Right renal pelvis (tissue), 4 donors: Measurements from ENCODE around the gene PRKAG2. TPM values are rescaled to one million over a fixed set of nuclear protein-coding genes. Genes with fewer than 3 reads are reported as not detected.

Source experiments
- DNase-seq, 4 donors: peaks; one replicate each; pipeline ENCODE4 v3.0.0-alpha.2; 2013; ENCODE audit warnings: low read depth in 4 of 4, low spot score in 3 of 4, missing footprints in 1 of 4
- polyA plus RNA-seq, 4 donors: library from polyadenylated mRNA; unstranded; fragments of 120-200 nt; gene quantifications; one replicate each; pipeline ENCODE4 v1.2.1, GENCODE V29; 2013; ENCODE audit not compliant: insufficient read length in 4 of 4

The PRKAG2 gene
- polyA plus RNA-seq, 4 donors = 27.5 to 33.8 (median 30.2) TPM

DNA sequence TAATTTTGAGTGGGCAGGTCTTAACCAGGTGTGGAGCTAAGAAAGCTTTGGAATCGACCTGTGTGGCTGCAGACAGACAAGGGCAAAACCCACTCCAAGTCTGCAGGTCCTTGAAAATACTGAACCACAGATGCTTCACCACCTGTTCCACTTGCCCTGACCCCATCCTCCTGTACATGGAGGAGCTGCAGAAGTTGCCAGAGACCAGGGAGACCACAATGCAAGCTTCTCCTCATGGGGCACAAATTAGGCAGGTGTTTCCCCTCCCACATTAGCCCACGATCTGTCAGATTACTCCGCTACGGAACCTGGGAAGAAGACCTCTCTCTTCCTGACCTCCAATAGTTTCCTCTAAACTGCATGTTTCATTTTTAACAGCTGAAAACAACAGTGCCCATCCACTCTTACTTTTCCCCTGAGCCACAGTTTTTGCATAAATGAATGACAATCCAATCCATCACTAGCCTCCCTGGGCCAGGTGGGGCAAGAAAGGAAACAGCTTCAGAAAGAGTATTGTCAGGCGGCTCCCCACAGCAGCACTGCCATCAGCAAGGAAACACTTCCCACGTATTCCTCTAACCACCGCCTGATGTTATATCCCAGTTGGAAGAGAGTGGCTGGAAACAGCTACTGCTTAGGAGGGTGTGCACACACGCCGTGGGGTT lies 141.6 kb downstream of the PRKAG2 start:
- DNase-seq = no peak

- DNase-seq = no peak
Measured at GRCh38 chr7:151732834-151733592, 143.9 kb downstream of the PRKAG2 start.

DNA sequence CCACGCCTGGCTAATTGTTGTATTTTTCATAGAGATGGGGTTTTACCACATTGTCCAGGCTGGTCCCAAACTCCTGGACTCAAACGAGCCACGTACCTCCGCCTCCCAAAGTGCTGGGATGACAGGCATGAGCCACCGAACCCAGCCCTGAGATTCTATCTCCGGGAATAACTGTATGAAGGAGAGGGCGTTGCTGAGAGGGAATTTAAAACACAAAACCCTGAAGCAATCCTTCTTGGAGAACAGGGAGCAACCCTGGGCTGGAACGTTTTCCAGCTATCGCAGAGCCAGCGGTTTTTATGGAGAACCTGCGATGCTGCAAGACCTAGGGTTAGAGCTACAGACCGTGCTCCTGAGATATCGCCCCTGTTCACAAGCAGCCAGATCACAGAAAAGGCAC lies 144.6 kb downstream of the PRKAG2 start:
- no peak for DNase-seq

GRCh38 chr7:151731022-151731441 lies 145.9 kb downstream of the PRKAG2 start:
- no peak for DNase-seq

GRCh38 chr7:151730591-151730990 lies 146.3 kb downstream of the PRKAG2 start:
- no peak for DNase-seq

DNA sequence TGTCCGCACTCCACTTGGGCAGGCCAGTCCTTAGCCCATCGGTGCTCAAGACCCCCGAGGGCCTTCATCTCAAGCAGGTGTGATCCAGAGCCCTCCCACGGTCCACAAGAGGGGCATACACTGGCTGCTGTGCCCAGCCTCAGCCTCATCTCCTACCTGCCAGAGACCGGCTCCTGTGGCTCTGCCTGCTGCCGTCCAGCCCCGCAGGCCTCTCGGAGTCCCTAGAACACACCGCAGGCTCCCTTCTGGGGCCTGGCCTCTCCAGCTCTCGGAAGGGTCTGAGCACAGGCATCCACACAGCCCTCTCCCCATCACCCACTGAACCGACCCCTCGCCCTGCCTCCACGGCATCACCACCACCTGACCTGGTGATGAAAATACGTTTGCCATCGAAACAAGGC lies 147.4 kb downstream of the PRKAG2 start:
- no peak for DNase-seq

- DNase-seq = no peak
Measured at GRCh38 chr7:151728746-151729145, 148.2 kb downstream of the PRKAG2 start.

DNA sequence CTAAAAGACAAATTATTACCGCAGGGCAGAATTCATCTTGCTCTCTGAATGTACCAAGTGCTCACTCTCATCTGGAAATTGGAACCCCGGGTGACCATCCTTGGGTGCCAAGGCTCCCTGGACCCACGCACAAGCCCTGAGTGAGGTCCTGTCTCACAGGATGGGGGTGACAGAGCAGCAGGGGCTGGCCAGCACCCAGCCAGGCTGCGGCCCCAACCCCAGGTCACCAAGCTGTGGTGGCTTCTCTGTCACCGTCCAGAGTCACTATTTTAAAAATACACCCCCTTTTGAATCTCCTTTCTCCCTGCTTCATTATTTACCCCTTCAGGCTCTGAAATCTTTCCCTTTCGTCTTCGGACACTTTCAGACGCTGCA lies 148.6 kb downstream of the PRKAG2 start:
- DNase-seq = no peak

DNA sequence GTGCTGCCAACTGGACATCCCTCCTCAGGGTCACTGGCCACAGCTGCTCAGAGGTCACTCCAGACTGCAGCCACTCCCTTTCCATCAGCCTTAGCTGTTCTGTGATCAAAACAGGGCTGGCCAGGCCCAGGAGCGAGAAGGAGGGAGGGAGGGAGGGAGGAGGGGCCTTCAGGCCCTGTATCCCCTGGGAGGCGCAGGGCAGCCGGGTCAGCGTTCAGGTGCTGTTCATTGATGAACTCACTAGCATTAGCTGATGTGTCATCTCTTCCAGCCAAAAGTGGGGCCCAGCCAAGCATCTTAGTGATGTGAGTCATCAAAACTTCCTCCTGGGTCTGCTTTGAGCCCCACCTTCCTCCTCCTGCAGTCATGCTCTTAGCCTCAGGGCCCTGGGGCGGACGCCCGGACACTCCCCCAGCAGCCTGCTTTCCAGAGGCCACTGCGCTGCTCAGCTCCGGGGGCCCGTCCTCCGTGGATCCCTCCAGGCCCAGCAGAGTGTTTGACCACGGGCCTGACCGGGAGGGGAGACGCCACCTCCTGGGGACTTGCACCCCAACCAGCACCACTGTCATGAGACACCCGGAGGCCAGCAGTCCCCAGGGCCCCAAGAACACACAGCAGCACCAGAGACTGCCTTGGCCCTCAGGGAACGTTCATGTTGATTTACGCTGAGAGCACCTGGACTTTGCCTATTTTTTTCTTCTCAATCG lies 149.2 kb downstream of the PRKAG2 start:
- DNase-seq = no peak

- no peak for DNase-seq
Measured at GRCh38 chr7:151726652-151727578, 150.0 kb downstream of the PRKAG2 start.

DNA sequence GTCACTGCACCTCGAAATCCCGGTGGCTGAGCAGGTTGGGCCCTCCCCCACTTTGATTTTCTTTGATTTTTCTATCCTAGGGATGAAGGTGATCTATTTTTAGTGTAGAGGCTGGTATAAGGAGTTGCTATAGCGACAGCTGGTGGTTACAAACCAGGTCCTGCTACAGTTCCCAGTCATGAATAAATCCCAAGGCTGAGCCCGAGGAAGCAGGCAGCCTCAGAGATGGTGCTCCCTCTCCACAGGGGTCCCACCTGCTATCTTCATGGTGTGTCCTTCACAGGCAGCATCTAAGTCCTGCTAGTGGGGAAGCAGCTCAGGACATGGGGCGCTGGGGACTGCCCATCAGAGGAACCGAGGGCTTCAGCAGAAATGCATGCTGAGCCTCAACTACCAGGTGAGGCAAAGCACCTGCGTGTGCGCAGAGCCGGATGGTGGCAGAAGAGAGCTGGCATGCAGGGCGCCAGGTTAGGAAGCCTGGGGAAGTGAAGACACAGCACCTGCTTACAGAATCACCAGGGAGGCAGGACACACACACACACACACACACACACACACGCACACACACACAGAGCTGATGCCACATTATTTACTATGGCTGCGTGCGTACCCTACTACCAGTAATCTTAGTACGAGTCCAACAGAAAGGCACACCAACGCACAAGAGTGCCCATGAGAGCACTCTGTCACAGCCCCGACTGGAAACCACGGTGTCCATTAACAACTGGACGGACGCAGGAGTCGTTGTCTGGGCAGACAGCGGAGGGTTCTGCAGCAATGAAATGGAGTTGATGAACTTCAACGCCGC lies 150.9 kb downstream of the PRKAG2 start:
- no peak for DNase-seq

GRCh38 chr7:151724920-151725584 lies 151.9 kb downstream of the PRKAG2 start:
- no peak for DNase-seq

- no peak for DNase-seq
Measured at GRCh38 chr7:151724250-151724915, 152.5 kb downstream of the PRKAG2 start.

DNA sequence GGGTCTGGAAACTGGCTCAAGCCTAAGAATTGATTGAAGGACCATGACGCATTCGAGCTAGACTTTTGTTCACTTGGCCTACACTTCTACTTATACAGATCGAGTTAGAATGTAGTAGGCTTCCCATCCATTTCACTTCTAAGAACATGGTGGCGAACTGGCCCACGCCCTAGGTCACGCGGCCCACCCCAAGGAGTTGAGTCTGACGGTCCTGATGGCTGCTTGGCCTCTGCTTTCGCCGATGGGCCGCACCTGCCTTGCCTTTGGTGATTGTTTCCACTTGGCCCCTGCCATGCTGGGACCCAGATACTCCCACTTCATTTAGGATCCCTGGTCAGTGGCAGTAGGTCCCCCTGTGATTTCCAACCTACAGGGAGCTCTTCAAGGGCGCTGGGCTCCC lies 153.6 kb downstream of the PRKAG2 start:
- no peak for DNase-seq

GRCh38 chr7:151722533-151722932 lies 154.4 kb downstream of the PRKAG2 start:
- DNase-seq = no peak

DNA sequence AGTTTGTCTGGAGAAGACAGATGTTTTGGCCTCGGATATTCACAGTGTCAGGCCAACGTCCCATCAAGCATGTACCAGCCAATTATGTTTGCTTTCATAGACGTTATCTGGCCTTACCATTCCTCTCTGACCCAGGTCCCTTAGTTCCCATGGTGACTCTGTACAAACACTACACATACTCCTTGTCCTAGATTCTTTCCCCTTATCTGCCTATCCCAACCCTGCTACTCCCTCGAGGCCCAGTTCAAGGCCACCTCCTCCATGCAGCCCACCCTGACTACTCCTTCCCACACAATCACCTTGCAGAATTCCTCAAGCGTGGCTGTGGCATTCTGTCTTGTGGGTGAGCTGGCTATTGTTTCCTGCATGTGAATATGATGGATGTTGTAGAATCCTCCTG lies 155.2 kb downstream of the PRKAG2 start:
- no peak for DNase-seq

DNA sequence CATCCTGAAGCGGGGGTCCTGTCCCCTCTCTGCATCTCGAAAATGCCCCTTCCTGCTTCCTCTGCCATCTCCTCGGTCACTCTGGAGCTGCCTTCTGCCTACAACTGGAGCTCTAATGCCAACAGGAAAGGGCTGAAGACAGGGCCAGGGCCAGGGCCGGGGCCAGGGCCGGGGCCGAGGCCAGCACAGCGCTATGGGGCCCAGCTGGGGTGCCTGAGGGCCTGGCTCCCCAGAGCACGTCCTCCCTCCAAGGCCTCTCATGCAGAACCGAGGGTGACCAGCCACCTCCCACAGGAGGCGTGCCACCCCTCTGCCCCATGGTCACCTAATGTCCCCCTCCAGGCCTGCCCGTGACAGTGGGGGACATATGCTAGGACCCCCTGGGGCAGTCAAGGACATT lies 155.7 kb downstream of the PRKAG2 start:
- no peak for DNase-seq

- DNase-seq = no peak
Measured at GRCh38 chr7:151720280-151720679, 156.6 kb downstream of the PRKAG2 start.

DNA sequence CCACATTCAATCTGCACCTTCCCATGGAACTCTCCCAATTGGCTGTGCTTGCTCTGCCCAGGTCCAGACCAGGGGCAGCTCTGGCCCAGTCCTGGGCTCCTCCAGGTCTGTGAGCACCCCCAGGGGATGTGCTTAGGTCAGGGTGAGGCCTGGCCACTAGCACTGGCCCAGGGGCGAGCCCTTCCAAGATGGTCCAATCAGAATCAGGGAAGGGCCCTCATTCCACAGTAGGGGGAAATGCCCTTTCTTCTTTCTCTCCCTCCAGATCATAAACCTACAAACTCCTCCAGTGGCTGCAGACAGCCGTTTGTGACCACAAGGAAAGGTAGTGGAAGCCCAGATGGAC lies 157.0 kb downstream of the PRKAG2 start:
- DNase-seq = no peak
